Skeletal muscle satellite cell (primary cell): ENCODE data around the gene AUTS2.

ENCODE experiments used
- H3K27me3 ChIP-seq: 2 replicates; pipeline ENCODE4 v1.7.0; 2013; ENCODE audit warnings: low read length; ENCODE audit not compliant: control insufficient read depth, insufficient read depth
- H3K36me3 ChIP-seq: 2 replicates; pipeline ENCODE4 v1.7.0; 2013; ENCODE audit warnings: mild to moderate bottlenecking, control low read depth, low read length; ENCODE audit not compliant: insufficient read depth
- H3K4me1 ChIP-seq: 2 replicates; pipeline ENCODE4 v1.7.0; 2013; ENCODE audit warnings: low read length; ENCODE audit not compliant: control insufficient read depth, insufficient read depth
- H3K4me2 ChIP-seq: 2 replicates; pipeline ENCODE4 v1.7.0; 2013; ENCODE audit warnings: mild to moderate bottlenecking, low read length
- H3K4me3 ChIP-seq: 2 replicates; pipeline ENCODE4 v1.7.0; 2013; ENCODE audit warnings: low read length
- H3K9ac ChIP-seq: 2 replicates; pipeline ENCODE4 v1.7.0; 2013; ENCODE audit warnings: mild to moderate bottlenecking, low read depth, low read length, moderate library complexity
- H3K9me3 ChIP-seq: replicated peaks from 2 replicates; pipeline ENCODE4 v1.7.0; 2013; ENCODE audit warnings: mild to moderate bottlenecking, control low read depth, low read length

The AUTS2 gene

GRCh38 chr7:70148997-70149396 is 550.7 kb downstream of the AUTS2 start:
- Histone ChIP-seq H3K4me1 (peaks cover 2% of the 10 kb centered on the region), H3K4me3 (no peak overlapping the region), H3K27me3 (peaks cover 4% of the 10 kb centered on the region), H3K9ac (no peak overlapping the region), H3K36me3 (no peaks in the 10 kb centered on the region), H3K9me3 (no peaks in the 10 kb centered on the region), H3K4me2 (no peak overlapping the region)

GRCh38 chr7:70152313-70152712 is 554.0 kb downstream of the AUTS2 start:
- no peaks in the 10 kb centered on the region for H3K36me3 ChIP-seq
- H3K9ac ChIP-seq: no peak overlapping the region
- H3K9me3 ChIP-seq: no peaks in the 10 kb centered on the region
- no peaks in the 10 kb centered on the region for H3K27me3 ChIP-seq
- H3K4me2 ChIP-seq: no peak overlapping the region
- no peaks in the 10 kb centered on the region for H3K4me1 ChIP-seq
- H3K4me3 ChIP-seq: no peak overlapping the region

DNA sequence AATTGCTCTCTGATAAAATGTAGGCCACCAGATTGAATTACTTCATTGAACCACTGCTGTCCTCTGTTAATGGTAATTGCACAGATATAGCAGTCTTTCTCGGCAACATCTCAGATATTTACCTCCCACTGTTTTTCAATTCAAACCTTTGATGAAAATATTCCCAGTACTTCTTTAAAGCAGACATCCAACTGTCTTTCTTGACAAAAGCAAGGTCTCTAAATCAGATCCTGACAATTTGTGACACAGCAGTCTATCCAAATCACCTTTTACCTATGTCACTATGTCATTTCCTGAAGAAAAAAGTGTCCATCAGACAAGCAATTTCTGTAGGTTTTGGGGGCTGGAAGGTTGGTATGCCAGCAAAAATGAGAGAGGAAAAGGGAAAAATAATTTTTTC is 555.7 kb downstream of the AUTS2 start:
- Histone ChIP-seq H3K4me2 (no peak overlapping the region), H3K4me3 (no peak overlapping the region), H3K36me3 (no peaks in the 10 kb centered on the region), H3K27me3 (no peaks in the 10 kb centered on the region), H3K4me1 (no peaks in the 10 kb centered on the region), H3K9ac (no peak overlapping the region), H3K9me3 (no peaks in the 10 kb centered on the region)

GRCh38 chr7:70154521-70155180 is 556.4 kb downstream of the AUTS2 start:
- no peaks in the 10 kb centered on the region for H3K4me1 ChIP-seq
- no peak overlapping the region for H3K4me2 ChIP-seq
- H3K4me3 ChIP-seq: no peak overlapping the region
- H3K27me3 ChIP-seq: no peaks in the 10 kb centered on the region
- no peaks in the 10 kb centered on the region for H3K9me3 ChIP-seq
- no peaks in the 10 kb centered on the region for H3K36me3 ChIP-seq
- no peak overlapping the region for H3K9ac ChIP-seq

GRCh38 chr7:70156057-70156456 is 557.8 kb downstream of the AUTS2 start:
- H3K4me1 ChIP-seq: no peaks in the 10 kb centered on the region
- no peak overlapping the region for H3K4me3 ChIP-seq
- H3K4me2 ChIP-seq: no peak overlapping the region
- no peaks in the 10 kb centered on the region for H3K9me3 ChIP-seq
- no peaks in the 10 kb centered on the region for H3K27me3 ChIP-seq
- H3K9ac ChIP-seq: no peak overlapping the region
- no peaks in the 10 kb centered on the region for H3K36me3 ChIP-seq

DNA sequence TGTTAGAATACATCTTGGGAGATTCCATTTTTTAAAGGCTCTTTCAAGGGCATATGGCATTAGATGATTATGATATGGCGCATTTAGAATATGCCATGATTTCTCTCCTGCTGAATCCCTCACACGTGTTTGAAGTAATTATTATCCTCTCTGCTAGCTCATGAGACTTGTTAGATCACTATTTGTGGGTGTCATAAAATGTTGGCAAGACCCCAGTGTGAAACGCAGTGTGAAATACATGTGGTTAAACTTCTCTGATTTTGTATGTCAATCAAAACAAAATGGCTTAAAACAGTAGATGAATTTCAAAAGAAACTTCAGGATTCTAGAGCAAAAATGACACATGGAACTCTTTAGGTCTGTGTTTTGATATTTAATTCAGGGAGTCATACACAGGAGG is 560.8 kb downstream of the AUTS2 start:
- Histone ChIP-seq H3K4me1 (no peaks in the 10 kb centered on the region), H3K9ac (no peak overlapping the region), H3K4me2 (no peak overlapping the region), H3K27me3 (no peaks in the 10 kb centered on the region), H3K9me3 (no peaks in the 10 kb centered on the region), H3K4me3 (no peak overlapping the region), H3K36me3 (no peaks in the 10 kb centered on the region)

- Histone ChIP-seq H3K4me3 (no peak overlapping the region), H3K4me1 (no peaks in the 10 kb centered on the region), H3K4me2 (no peak overlapping the region), H3K9me3 (no peaks in the 10 kb centered on the region), H3K27me3 (no peaks in the 10 kb centered on the region), H3K36me3 (no peaks in the 10 kb centered on the region), H3K9ac (no peak overlapping the region)
Observed at GRCh38 chr7:70165477-70166170, 567.3 kb downstream of the AUTS2 start.

DNA sequence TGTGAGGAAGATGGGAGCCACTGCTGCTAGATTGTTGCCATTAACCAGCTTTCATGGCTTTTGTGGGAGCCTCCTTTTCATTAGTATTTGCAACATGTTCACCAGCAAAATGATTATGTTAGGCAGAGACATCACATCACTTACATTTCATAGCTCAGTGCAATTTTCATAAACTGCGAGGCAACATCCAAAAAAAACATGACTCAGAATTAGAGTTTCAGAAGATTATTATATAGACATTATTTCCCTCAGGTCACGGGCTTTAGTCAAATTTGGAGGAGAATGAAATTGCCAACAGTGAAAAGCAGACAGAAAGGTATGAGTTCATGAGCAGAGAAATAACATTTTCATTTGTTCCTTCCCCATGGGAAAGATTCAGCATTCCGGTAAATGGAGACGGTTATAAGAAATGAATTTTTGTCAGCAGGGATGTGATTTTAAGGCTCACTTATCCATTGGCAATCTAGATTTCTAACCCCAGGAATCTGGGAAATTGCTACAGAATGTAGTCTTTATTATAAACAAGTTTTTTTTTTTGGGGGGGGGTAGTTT is 573.2 kb downstream of the AUTS2 start:
- H3K27me3 ChIP-seq: no peaks in the 10 kb centered on the region

DNA sequence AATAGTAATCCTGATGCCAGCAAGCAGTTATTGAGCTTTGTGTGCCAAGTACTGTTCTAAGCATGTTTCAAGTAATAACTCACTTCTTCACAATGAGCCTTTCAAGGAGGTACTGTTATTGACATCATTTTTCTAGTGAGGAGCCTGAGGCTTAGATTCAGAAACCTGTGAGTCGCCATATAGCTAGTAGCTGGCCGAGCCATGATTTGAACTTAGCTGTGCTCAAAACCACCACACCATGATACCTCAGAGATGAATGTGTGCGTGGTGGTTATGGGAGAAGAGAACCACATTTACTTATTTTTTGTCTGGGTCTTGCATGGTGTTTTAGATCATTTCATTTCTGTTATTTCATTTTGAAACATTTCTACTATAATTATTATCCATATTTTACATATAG is 578.9 kb downstream of the AUTS2 start:
- Histone ChIP-seq H3K9me3 (no peaks in the 10 kb centered on the region), H3K27me3 (no peaks in the 10 kb centered on the region), H3K4me1 (peaks cover 34% of the 10 kb centered on the region), H3K4me2 (peak overlapping the region; percentile 24), H3K36me3 (no peaks in the 10 kb centered on the region), H3K4me3 (no peak overlapping the region), H3K9ac (no peak overlapping the region)

More for the DNA sequence above, 573.2 kb downstream of the AUTS2 start:
- no peak overlapping the region for H3K4me2 ChIP-seq
- no peaks in the 10 kb centered on the region for H3K9me3 ChIP-seq
- H3K9ac ChIP-seq: no peak overlapping the region
- no peak overlapping the region for H3K4me3 ChIP-seq
- peaks cover 4% of the 10 kb centered on the region for H3K4me1 ChIP-seq
- H3K36me3 ChIP-seq: no peaks in the 10 kb centered on the region

- no peak overlapping the region for H3K9ac ChIP-seq
- H3K27me3 ChIP-seq: no peaks in the 10 kb centered on the region
- no peaks in the 10 kb centered on the region for H3K9me3 ChIP-seq
- H3K4me3 ChIP-seq: no peak overlapping the region
- peaks cover 34% of the 10 kb centered on the region for H3K4me1 ChIP-seq
- peak overlapping the region; percentile 26 for H3K4me2 ChIP-seq
- no peaks in the 10 kb centered on the region for H3K36me3 ChIP-seq
Observed at GRCh38 chr7:70178211-70178610, 579.9 kb downstream of the AUTS2 start.

DNA sequence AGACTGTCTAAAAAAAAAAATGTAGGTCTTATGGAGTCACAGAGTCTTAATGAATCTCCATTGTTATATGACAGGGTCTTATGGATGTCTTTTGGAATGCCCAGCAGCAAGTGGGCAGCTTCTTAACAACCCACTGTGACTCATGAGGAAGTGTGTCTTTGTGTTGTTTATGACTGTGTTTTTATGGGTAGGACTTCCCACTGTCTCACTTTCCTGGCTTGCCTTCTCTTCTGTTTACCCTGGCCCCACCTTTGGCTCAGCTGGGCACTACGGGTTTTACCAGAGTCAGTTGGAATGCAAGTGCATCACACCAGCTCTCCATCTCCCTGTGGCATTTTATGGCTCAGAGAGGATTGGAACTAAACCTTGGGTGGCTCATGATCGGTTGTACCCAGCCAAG is 580.5 kb downstream of the AUTS2 start:
- Histone ChIP-seq H3K9me3 (no peaks in the 10 kb centered on the region), H3K27me3 (no peaks in the 10 kb centered on the region), H3K4me2 (peak overlapping the region; percentile 26), H3K9ac (no peak overlapping the region), H3K4me3 (no peak overlapping the region), H3K36me3 (no peaks in the 10 kb centered on the region), H3K4me1 (peaks cover 34% of the 10 kb centered on the region)

DNA sequence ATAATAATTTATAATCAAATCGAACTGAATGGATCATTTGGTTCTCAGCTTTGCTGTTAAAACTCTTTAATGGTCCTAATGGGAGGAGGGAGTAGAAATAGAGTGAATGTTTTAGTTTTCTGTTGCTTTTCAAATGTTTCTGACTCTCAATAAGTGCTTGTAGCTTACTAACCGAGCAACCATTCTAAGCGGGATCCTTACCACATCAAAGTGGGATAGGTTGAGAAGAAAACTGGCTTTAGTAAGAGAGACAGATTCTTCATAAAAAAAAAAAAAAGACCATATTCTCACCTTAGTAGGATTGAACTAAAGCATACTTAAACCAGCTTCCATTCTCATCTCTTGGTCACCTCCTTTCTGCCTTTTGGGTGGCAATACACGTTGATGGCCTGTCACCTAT is 584.2 kb downstream of the AUTS2 start:
- no peaks in the 10 kb centered on the region for H3K27me3 ChIP-seq
- no peak overlapping the region for H3K4me3 ChIP-seq
- H3K9ac ChIP-seq: no peak overlapping the region
- no peak overlapping the region for H3K4me2 ChIP-seq
- H3K4me1 ChIP-seq: peaks cover 24% of the 10 kb centered on the region
- no peaks in the 10 kb centered on the region for H3K36me3 ChIP-seq
- H3K9me3 ChIP-seq: no peaks in the 10 kb centered on the region
